Effector memory CD4-positive, alpha-beta T cell (primary cell): ENCODE measurements around the gene PLA2G4E.

ENCODE experiments used
- DNase-seq, 3 donors: peaks; one replicate each; pipeline ENCODE4 v3.0.0-alpha.2; 2020
- H3K27ac ChIP-seq: 2 replicates; pipeline ENCODE4 v1.7.0; 2013; ENCODE audit warnings: mild to moderate bottlenecking, low read length, moderate library complexity; ENCODE audit not compliant: insufficient read depth, poor library complexity, severe bottlenecking
- H3K27me3 ChIP-seq: replicated peaks from 2 replicates; pipeline ENCODE4 v1.7.0; 2013; ENCODE audit warnings: mild to moderate bottlenecking, low read length; ENCODE audit not compliant: insufficient read depth, control insufficient read depth, poor library complexity, severe bottlenecking
- H3K36me3 ChIP-seq: 2 replicates; pipeline ENCODE4 v1.7.0; 2013; ENCODE audit warnings: mild to moderate bottlenecking, low read length, moderate library complexity; ENCODE audit not compliant: control insufficient read depth, insufficient read depth
- H3K4me1 ChIP-seq: 2 replicates; pipeline ENCODE4 v1.7.0; 2013; ENCODE audit warnings: low read length, mild to moderate bottlenecking; ENCODE audit not compliant: control insufficient read depth, insufficient read depth, poor library complexity, severe bottlenecking
- H3K4me3 ChIP-seq: 2 replicates; pipeline ENCODE4 v1.7.0; 2013; ENCODE audit warnings: low read length, low read depth, mild to moderate bottlenecking; ENCODE audit not compliant: insufficient read depth, poor library complexity, severe bottlenecking
- H3K9me3 ChIP-seq: 2 replicates; pipeline ENCODE4 v1.7.0; 2013; ENCODE audit warnings: mild to moderate bottlenecking, low read length, moderate library complexity; ENCODE audit not compliant: control insufficient read depth

The PLA2G4E gene

DNA sequence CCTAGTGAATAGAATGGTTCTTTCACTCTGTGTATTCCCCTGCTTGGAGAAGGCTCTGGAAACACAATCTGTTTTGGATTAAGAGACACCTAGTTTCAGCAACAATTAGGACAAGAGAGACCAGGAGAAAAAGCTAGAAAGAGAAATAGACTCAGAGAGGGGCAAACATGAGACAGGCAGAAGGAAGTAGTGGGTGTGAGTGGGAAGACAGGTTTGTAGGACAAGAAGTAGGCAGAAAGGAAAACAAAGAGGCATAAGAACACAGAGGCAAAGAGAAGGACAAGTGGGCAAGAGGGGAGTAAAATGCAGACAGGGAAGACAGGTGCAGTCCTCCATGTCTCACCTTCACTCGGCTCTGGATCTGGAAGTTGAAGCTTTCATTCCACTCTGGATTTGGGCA is 13.5 kb downstream of the PLA2G4E start:
- H3K9me3 ChIP-seq, result no peaks in the 10 kb centered on the region
- DNase-seq, result no peak
- H3K4me1 ChIP-seq, result no peaks in the 10 kb centered on the region
- no peak overlapping the region for H3K4me3 ChIP-seq
- no peaks in the 10 kb centered on the region for H3K27me3 ChIP-seq
- no peak overlapping the region for H3K27ac ChIP-seq
- no peaks in the 10 kb centered on the region for H3K36me3 ChIP-seq

DNA sequence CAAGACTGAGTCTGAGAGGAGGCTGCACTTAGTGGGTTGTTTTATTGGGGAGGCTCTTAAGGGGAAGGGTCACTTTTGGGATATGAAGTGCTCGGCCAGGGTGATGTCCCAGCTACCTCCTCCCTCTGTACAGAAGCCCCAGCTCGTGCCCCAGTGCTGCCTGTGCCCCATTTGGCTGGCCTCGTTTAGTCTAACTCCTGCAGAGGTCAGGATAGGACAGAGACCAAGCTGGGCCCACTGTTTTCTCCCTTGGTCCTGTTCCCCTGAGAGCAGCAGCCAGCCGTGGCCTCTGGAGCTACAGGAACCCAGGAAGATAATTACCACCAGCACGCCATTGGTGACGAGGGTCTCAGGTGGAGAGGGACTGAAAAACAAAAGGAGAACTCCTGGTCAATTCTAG is 18.5 kb downstream of the PLA2G4E start:
- no peaks in the 10 kb centered on the region for H3K4me1 ChIP-seq
- no peaks in the 10 kb centered on the region for H3K27me3 ChIP-seq
- no peak overlapping the region for H3K27ac ChIP-seq
- H3K36me3 ChIP-seq, result no peaks in the 10 kb centered on the region
- no peak for DNase-seq
- H3K9me3 ChIP-seq, result no peaks in the 10 kb centered on the region
- no peak overlapping the region for H3K4me3 ChIP-seq

DNA sequence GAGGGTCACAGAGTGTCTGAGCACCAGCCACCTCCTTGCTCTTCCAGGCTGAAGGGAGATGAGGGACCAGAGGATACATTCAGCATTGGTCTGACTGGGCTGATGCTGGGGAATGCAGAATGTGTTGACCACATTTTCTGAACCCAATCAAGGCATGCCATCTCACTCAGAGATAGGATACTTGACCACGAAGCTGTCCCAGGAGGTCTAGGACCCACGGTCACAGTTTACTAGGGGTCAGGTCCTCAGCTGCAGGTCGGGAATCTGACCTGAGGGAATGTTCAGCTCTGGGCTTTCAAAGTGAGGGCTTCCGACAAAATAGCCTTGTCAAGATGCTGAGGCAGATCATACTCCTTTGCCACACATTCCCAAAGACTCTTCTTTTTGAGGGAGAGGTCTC is 19.6 kb downstream of the PLA2G4E start:
- Histone ChIP-seq H3K27ac (no peak overlapping the region), H3K4me1 (no peaks in the 10 kb centered on the region), H3K4me3 (no peak overlapping the region), H3K27me3 (no peaks in the 10 kb centered on the region), H3K36me3 (no peaks in the 10 kb centered on the region), H3K9me3 (no peaks in the 10 kb centered on the region)
- DNase-seq, result no peak

DNA sequence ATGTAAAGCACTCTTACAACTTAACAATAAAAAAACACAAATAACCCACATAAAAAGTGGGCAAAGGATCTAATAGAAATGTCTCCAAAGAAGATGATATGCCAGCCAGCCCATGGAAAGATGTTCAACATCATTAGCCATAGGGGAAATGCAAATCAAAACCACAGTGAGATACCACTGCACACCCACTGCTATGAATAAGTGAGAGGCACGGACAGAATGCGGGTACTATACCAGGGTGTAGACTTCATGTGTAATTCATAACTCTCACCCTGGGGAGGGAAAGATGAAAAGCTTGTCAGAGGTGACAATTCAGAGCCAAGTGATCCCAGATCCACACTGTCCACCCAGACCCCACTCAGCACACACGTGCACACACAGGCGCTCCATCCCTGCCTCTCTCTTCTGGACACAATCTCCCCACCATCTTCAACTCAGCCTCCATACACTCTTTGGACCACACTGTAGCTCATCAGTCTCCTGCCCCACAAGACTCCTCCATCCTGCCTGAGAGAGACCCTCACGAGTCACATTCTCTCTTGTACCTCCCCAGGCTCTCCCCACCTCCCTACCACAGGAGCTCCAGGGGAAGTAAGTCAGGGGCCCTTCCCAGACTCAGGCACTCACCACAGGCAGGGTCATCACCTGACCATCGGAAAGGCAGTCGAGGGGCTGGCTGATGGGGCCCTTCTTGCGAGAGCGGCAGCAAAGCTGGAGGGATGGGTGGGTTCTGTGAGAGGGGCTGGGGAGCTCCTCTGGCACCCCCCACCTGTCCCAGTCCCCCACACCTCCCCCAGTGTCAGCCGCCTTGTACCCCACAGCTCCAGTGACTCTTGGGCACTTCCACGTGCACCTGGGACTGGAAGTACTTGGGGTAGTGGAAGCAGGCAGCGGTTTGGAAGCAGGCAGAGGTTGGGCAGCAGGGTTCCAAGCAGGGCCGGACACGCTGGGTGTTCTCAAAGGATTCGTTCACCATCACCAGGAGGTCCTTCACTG is 21.3 kb downstream of the PLA2G4E start:
- DNase-seq, result no peak
- no peak overlapping the region for H3K4me3 ChIP-seq
- no peaks in the 10 kb centered on the region for H3K4me1 ChIP-seq
- H3K36me3 ChIP-seq, result no peaks in the 10 kb centered on the region
- no peak overlapping the region for H3K27ac ChIP-seq
- H3K27me3 ChIP-seq, result no peaks in the 10 kb centered on the region
- no peaks in the 10 kb centered on the region for H3K9me3 ChIP-seq

DNA sequence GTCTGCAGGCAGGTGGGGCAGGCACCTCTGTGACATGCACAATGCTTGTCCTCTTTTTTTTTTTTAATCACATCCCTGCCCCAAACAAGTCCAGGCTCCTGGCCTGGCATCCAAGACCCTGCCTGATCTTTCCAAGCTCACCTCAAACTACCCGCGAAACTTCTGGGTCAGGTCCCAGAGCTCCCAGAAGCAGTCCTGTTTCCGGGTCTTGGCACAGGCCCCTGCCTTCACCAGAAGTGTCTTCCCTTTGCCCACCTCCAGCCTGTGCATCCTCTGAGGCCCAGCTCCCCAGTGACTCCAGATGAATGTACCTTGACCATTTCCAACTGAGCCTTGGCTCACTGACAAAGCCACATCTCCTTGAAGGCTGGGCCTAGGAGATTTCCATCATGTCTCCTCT is 23.0 kb downstream of the PLA2G4E start:
- H3K4me1 ChIP-seq, result no peaks in the 10 kb centered on the region
- no peaks in the 10 kb centered on the region for H3K27me3 ChIP-seq
- H3K4me3 ChIP-seq, result no peak overlapping the region
- no peaks in the 10 kb centered on the region for H3K36me3 ChIP-seq
- no peaks in the 10 kb centered on the region for H3K9me3 ChIP-seq
- DNase-seq, result no peak
- H3K27ac ChIP-seq, result no peak overlapping the region

DNA sequence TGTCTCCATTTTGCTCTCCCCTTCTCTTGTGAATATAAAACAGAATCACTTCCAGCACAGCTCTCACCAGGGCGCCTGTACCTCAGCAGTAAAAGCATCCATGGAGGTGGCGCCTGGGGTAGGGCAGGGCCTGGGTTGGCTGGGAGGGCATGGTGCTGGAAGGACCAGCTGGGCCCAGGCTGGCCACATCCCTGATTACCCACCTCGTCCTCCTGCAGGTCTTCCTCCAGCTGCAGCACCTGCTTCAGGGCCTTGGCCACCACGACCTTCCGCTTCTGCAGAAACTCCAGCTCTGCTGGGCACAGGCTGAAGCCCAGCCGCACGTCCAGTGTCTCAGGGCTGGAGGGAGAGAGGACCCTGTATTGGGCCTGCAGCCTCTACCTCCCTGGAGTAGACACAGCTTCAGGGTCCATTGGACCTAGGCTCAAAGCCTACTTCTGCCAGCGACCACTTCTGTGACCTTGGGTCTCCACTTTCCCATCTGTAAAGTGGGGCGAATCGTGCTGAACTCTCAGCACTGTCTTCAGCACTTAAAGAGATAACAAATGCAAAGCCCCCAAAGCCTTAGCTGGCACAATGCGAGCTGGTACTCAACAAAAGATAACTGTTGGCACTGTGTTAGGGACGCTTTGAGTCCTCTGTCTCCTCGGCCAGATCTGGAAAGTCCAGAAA is 23.8 kb downstream of the PLA2G4E start:
- no peak overlapping the region for H3K27ac ChIP-seq
- H3K36me3 ChIP-seq, result no peaks in the 10 kb centered on the region
- no peaks in the 10 kb centered on the region for H3K27me3 ChIP-seq
- H3K9me3 ChIP-seq, result no peaks in the 10 kb centered on the region
- no peaks in the 10 kb centered on the region for H3K4me1 ChIP-seq
- DNase-seq, result no peak
- no peak overlapping the region for H3K4me3 ChIP-seq

DNA sequence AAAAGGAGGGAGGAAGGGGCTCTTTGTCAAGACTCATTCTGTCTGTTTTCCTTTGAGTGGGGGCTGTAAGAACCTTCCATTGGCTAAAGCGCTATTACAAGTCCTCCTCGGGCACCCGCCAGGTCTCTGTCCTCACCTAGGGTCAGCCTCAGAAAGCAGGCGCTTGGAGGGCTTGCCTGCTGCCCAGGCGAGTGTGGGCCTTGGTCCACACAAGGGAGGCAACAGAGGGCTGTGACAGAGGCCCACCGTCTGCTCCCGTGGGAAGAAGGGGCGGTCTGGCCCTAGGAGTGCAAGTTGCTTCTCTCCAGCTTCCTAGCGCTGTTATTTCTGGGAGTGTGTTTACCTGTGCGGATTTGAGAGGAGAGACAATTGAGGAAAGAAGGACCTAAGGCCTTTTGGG is 24.5 kb downstream of the PLA2G4E start:
- H3K4me1 ChIP-seq, result no peaks in the 10 kb centered on the region
- H3K9me3 ChIP-seq, result no peaks in the 10 kb centered on the region
- no peak overlapping the region for H3K27ac ChIP-seq
- DNase-seq, result no peak
- no peaks in the 10 kb centered on the region for H3K27me3 ChIP-seq
- no peaks in the 10 kb centered on the region for H3K36me3 ChIP-seq
- H3K4me3 ChIP-seq, result no peak overlapping the region

DNA sequence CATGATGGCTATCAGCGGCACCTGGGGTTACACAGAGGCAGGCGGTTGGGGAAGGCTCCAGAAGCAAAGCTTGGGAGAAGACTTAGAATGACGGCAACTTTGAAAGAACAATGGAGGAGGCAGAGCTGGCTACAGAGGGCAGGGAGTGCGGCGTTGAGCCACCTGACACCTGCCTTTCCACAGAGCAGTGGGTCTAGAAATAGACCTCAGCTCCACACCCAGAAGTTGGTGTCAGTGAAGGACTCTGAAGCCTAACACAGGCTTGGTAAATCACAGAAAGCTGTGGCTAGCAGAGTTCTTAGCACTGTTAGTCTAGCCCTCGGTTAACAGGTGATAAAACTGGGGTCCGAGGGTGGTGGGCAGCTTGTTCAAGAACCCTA is 25.4 kb downstream of the PLA2G4E start:
- no peaks in the 10 kb centered on the region for H3K9me3 ChIP-seq
- H3K4me1 ChIP-seq, result no peaks in the 10 kb centered on the region
- H3K36me3 ChIP-seq, result no peaks in the 10 kb centered on the region
- H3K27me3 ChIP-seq, result no peaks in the 10 kb centered on the region
- H3K4me3 ChIP-seq, result no peak overlapping the region
- no peak for DNase-seq
- H3K27ac ChIP-seq, result no peak overlapping the region

DNA sequence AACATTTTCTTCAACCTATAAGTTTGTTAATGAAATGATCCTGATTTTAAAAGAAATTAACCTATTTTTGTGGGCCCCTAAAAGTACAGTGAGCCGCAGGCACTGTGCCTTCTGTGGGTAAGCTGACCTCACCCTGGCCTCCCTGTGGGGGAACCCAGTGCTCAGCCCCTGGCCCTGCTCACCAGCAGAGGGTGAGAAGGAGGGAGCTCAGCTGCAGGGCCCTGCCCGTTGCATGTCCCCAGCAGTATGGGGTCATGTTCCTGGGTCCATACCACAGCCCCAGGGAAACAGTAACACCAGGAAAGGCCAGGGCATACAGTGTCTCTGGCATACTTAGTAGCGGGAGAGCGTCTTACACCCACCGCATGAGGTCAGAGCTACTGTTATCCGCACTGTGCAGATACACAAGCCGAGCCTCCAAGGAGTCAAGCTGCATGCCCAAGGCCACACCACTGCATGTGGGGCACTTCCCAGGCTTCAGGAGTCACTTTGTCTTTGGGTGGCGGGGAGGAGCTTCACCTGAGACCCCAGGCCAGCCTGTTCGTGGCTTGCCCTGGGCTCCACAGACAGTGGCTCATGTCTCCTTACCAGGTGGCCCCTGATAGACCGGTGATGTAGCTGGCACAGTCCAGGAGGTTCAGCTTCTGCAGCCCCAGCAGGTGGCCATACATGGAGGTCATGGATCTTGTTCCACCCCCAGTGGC is 25.9 kb downstream of the PLA2G4E start:
- no peaks in the 10 kb centered on the region for H3K4me1 ChIP-seq
- no peak overlapping the region for H3K4me3 ChIP-seq
- H3K27me3 ChIP-seq, result no peaks in the 10 kb centered on the region
- no peak overlapping the region for H3K27ac ChIP-seq
- no peaks in the 10 kb centered on the region for H3K9me3 ChIP-seq
- no peaks in the 10 kb centered on the region for H3K36me3 ChIP-seq
- DNase-seq, result no peak
